ENCODE results near the gene EXOC3L1. TPM values are rescaled to one million over a fixed set of nuclear protein-coding genes. Genes with fewer than 3 reads are reported as not detected.

EXOC3L1 gene
- total and polyA plus RNA-seq, 2 of the 13 experiments (the other 11 are each of a cell fraction or from before 2014, with no cell fraction given) = 0.12 TPM; not detected in 1

- intact Hi-C loops (cut with micrococcal nuclease; ENCODE audit: unreplicated experiment) = no loop called here
- peak overlapping the region; percentile 46; the same call in 1 of the 2 replicates for H3K9ac ChIP-seq (ENCODE audit: insufficient read depth, low read depth, low read length)
Measured at GRCh38 chr16:67161595-67162058, 28.3 kb downstream of the EXOC3L1 start.

More at GRCh38 chr16:67161595-67162058, 28.3 kb downstream of the EXOC3L1 start:
- Histone ChIP-seq H3K9me3 (ENCODE audit: low read length) (no peaks in the 10 kb centered on the region), H3K4me2 (ENCODE audit: low read depth, low read length) (peak overlapping the region; percentile 94), H2AFZ (ENCODE audit: low read length) (no peak overlapping the region), H3K36me3 (replicated peaks in 1 of 2; ENCODE audit: control insufficient read depth in 1 of 2, insufficient read depth in 2 of 2, low read length in 2 of 2) (no peaks in the 10 kb centered on the region), H3K27me3 (ENCODE audit: control insufficient read depth in 1 of 2, insufficient read depth in 2 of 2, low read length in 2 of 2) (peaks cover 7 to 17% of the 10 kb centered on the region in 2 experiments), H3K79me2 (ENCODE audit: insufficient read depth, low read length) (no peaks in the 10 kb centered on the region), H3K4me3 (replicated peaks in 1 of 3; ENCODE audit: insufficient read depth in 1 of 3, low read depth in 2 of 3, low read length in 3 of 3) (peak overlapping the region in 1 of 3 experiments; percentile 93; a peak in 1 of 6 replicates), H4K20me1 (ENCODE audit: insufficient read depth, low read length) (no peaks in the 10 kb centered on the region), H3K27ac (ENCODE audit: extremely low read length, insufficient read depth, low read length) (no peak overlapping the region), H3K4me1 (ENCODE audit: insufficient read depth, low read length) (peaks cover 51% of the 10 kb centered on the region)
- TF ChIP-seq, protein P1, sequence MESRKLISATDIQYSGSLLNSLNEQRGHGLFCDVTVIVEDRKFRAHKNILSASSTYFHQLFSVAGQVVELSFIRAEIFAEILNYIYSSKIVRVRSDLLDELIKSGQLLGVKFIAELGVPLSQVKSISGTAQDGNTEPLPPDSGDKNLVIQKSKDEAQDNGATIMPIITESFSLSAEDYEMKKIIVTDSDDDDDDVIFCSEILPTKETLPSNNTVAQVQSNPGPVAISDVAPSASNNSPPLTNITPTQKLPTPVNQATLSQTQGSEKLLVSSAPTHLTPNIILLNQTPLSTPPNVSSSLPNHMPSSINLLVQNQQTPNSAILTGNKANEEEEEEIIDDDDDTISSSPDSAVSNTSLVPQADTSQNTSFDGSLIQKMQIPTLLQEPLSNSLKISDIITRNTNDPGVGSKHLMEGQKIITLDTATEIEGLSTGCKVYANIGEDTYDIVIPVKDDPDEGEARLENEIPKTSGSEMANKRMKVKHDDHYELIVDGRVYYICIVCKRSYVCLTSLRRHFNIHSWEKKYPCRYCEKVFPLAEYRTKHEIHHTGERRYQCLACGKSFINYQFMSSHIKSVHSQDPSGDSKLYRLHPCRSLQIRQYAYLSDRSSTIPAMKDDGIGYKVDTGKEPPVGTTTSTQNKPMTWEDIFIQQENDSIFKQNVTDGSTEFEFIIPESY (CRISPR knock-in tag; IDR thresholded peaks at IDR 0.05) = peak; percentile 64; the same call in 1 of the 2 replicates
- TF ChIP-seq KDM5B (CRISPR knock-in tag; IDR thresholded peaks at IDR 0.05; ENCODE audit: borderline replicate concordance) (0 out of 2 replicates have a peak, but pooled peaks have one; percentile 8), NFRKB (IDR thresholded peaks at IDR 0.05) (no peak), CAMTA2 (CRISPR knock-in tag; IDR thresholded peaks at IDR 0.05; ENCODE audit: borderline replicate concordance) (0 out of 2 replicates have a peak, but pooled peaks have one; percentile 29)
- CTCF ChIA-PET (ENCODE audit: low intra/inter-chr PET ratio, low total read pairs) = no interaction called here
- WGBS (ENCODE audit: low lambda C conversion rate) = 91% methylated on average over 22 of the region's 25 CpGs
- ATAC-seq (no peak), FAIRE-seq (no peak), DNase-seq (ENCODE audit: low spot score) (no peak)
- POLR2A ChIA-PET = interaction anchor here (1.5 to 5.7 kb wide), 4 partner anchors 8 to 182 kb away, joined by 3 to 54 read pairs (median 14); partner anchors contain the start of genes B3GNT9 and NOL3
- no TSS peak for BruUV-seq (replicated peaks)
- in situ Hi-C loops (cut with HindIII; ENCODE audit: extremely low pct_ligation_motif_present, low pct_unique_long_range_greater_than_20kb) = no loop called here

Data from HepG2 (cell line).